Liver (tissue), 9 donors: ENCODE data around the gene PHTF2. TPM values are rescaled to one million over a fixed set of nuclear protein-coding genes. Genes with fewer than 3 reads are reported as not detected.
"Not testable (repeated sequence)": the region's sequence is repeated elsewhere in the genome, so short reads cannot be mapped to it uniquely, and the experiment has no call there.

Experiments used
- DNase-seq: peaks from one replicate; pipeline ENCODE4 v3.0.0-alpha.2; 2017; ENCODE audit warnings: low spot score
- H3K27ac ChIP-seq, 2 donors: one replicate each; pipeline ENCODE4 v1.7.0; 2013; ENCODE audit warnings: inconsistent platforms in 2 of 2, low read length in 2 of 2, control low read depth in 1 of 2, low read depth in 1 of 2, mild to moderate bottlenecking in 1 of 2
- H3K27me3 ChIP-seq, 4 donors: one replicate each; pipeline versions ENCODE4 v1.6.1 to v1.7.0; 2013; ENCODE audit warnings: low read length in 3 of 4, inconsistent platforms in 1 of 4, mild to moderate bottlenecking in 1 of 4, moderate library complexity in 1 of 4; ENCODE audit not compliant: control insufficient read depth in 4 of 4, insufficient read depth in 4 of 4
- H3K36me3 ChIP-seq, 4 donors: one replicate each; pipeline versions ENCODE4 v1.6.1 to v1.7.0; 2013; ENCODE audit warnings: low read length in 3 of 4, mild to moderate bottlenecking in 3 of 4, low read depth in 1 of 4, moderate library complexity in 1 of 4; ENCODE audit not compliant: control insufficient read depth in 4 of 4, insufficient read depth in 3 of 4
- H3K4me1 ChIP-seq, 4 donors: one replicate each; pipeline versions ENCODE4 v1.6.1 to v1.7.0; 2013; ENCODE audit warnings: low read length in 3 of 4, mild to moderate bottlenecking in 3 of 4, moderate library complexity in 1 of 4; ENCODE audit not compliant: control insufficient read depth in 4 of 4, insufficient read depth in 4 of 4
- H3K4me3 ChIP-seq, 3 donors: one replicate each; pipeline versions ENCODE4 v1.6.1 to v1.7.0; 2013; ENCODE audit warnings: low read length in 3 of 3, control low read depth in 1 of 3, low read depth in 1 of 3, mild to moderate bottlenecking in 1 of 3
- H3K9ac ChIP-seq, 2 donors: one replicate each; pipeline ENCODE4 v1.7.0; 2013; ENCODE audit warnings: low read length in 2 of 2, mild to moderate bottlenecking in 2 of 2, moderate library complexity in 2 of 2, control low read depth in 1 of 2, low read depth in 1 of 2
- H3K9me3 ChIP-seq, 4 donors: one replicate each; pipeline versions ENCODE4 v1.6.1 to v1.7.0; 2013; ENCODE audit warnings: low read length in 3 of 4; ENCODE audit not compliant: control insufficient read depth in 4 of 4
- CTCF ChIP-seq: fragments of 150-350 bp; IDR thresholded peaks from 2 replicates; pipeline ENCODE4 v1.5.1; 2017; ENCODE audit warnings: improper control_type of control experiment, low read depth, low read length; ENCODE audit not compliant: missing input control
- FOXA1 ChIP-seq: IDR thresholded peaks from 2 replicates; pipeline ENCODE4 v1.6.1; 2016; ENCODE audit warnings: antibody characterized with exemption
- FOXA2 ChIP-seq: IDR thresholded peaks from 2 replicates; pipeline ENCODE4 v1.6.1; 2016; ENCODE audit warnings: antibody characterized with exemption
- GABPA ChIP-seq, 2 donors: IDR thresholded peaks in 1 of 2; conservative IDR thresholded peaks in 1 of 2; 2 replicates each; pipeline ENCODE4 v1.6.1; 2016; ENCODE audit warnings: antibody characterized with exemption in 2 of 2, mild to moderate bottlenecking in 1 of 2, moderate library complexity in 1 of 2
- JUND ChIP-seq, 2 donors: IDR thresholded peaks; 2 replicates each; pipeline ENCODE4 v1.6.1; 2016; ENCODE audit warnings: antibody characterized with exemption in 2 of 2
- NR2F2 ChIP-seq: IDR thresholded peaks from 2 replicates; pipeline ENCODE4 v1.6.1; 2016; ENCODE audit warnings: antibody characterized with exemption
- REST ChIP-seq: IDR thresholded peaks from 2 replicates; pipeline ENCODE4 v1.6.1; 2016; ENCODE audit warnings: antibody characterized with exemption, mild to moderate bottlenecking
- SP1 ChIP-seq: IDR thresholded peaks from 2 replicates; pipeline ENCODE4 v1.6.1; 2018; ENCODE audit warnings: antibody characterized with exemption, mild to moderate bottlenecking
- TAF1 ChIP-seq: conservative IDR thresholded peaks from 2 replicates; pipeline ENCODE4 v1.6.1; 2016; ENCODE audit warnings: antibody characterized with exemption, mild to moderate bottlenecking
- YY1 ChIP-seq: IDR thresholded peaks from 2 replicates; pipeline ENCODE4 v1.6.1; 2016; ENCODE audit warnings: antibody characterized with exemption, mild to moderate bottlenecking
- ZBTB33 ChIP-seq: IDR thresholded peaks from 2 replicates; pipeline ENCODE4 v1.6.1; 2016; ENCODE audit warnings: antibody characterized with exemption
- WGBS: extraction: QIAGEN DNeasy Blood & Tissue Kit; methylation state at CpG from one replicate; pipeline ENCODE4 v1.1.7; 2013; 5-methylcytosine and 5-hydroxymethylcytosine counted together
- polyA plus RNA-seq, 2 donors: library from polyadenylated mRNA; stranded (reverse) in 1 of 2; unstranded in 1 of 2; fragments of 200-250 nt in 1 of 2; fragments of >200 nt in 1 of 2; fragmentation: Nextera tagmentation in 1 of 2; extraction: Ambion mirVana in 1 of 2; gene quantifications; one replicate each; pipeline versions ENCODE4 v1.2.1 to v1.2.3, GENCODE V29; 2013 to 2015
- total RNA-seq, 2 donors: library from RNA; depleted of rRNA; stranded (reverse); fragments of >200 nt; gene quantifications; one replicate each; pipeline ENCODE4 v1.2.3, GENCODE V29; 2014
- donor health status: healthy.
- donor health status: healthy.
- donor health status: healthy.
- donor health status: healthy.
- donor health status: healthy.

The PHTF2 gene
- total and polyA plus RNA-seq, 4 donors: 2.2 to 7.3 (median 4.7) TPM

- H3K4me3 ChIP-seq, H3K27ac ChIP-seq, H3K9ac ChIP-seq, H3K9me3 ChIP-seq, H3K36me3 ChIP-seq, H3K4me1 ChIP-seq, DNase-seq, H3K27me3 ChIP-seq: not testable (repeated sequence)
- 93% methylated on average over 7 of the region's 7 CpGs for WGBS
Observed at GRCh38 chr7:77873416-77874327, 75.1 kb downstream of the PHTF2 start.

- Histone ChIP-seq H3K4me3 (no peak overlapping the region), H3K27me3 (no peaks in the 10 kb centered on the region), H3K9me3 (no peaks in the 10 kb centered on the region), H3K27ac (no peak overlapping the region), H3K9ac (no peak overlapping the region), H3K36me3 (no peaks in the 10 kb centered on the region), H3K4me1 (no peaks in the 10 kb centered on the region)
- no peak for DNase-seq
- WGBS: 98% methylated on average over 3 of the region's 3 CpGs
- TF ChIP-seq ZBTB33 (no peak), CTCF (no peak), FOXA2 (no peak), GABPA (IDR thresholded peaks at IDR 0.05 in 1 of 2, conservative IDR thresholded peaks at IDR 0.05 in 1 of 2) (no peak), FOXA1 (no peak), YY1 (no peak), REST (no peak), SP1 (no peak), TAF1 (no peak), JUND (IDR thresholded peaks at IDR 0.05) (no peak), NR2F2 (no peak)
Observed at GRCh38 chr7:77877791-77878190, 79.2 kb downstream of the PHTF2 start.
